ENCODE results near the gene SLC41A1. TPM values are rescaled to one million over a fixed set of nuclear protein-coding genes. Genes with fewer than 3 reads are reported as not detected.

SLC41A1 gene
- total RNA-seq, 2 experiments from 2014 or later, result 23.8 to 26.4 TPM

GRCh38 chr1:205741681-205742080, 71.3 kb downstream of the SLC41A1 start:
- CTCF ChIA-PET, result interaction anchor here (1.0 kb wide), 1 partner anchor 150 kb away, joined by 3 read pairs; no protein-coding TSS in a partner anchor

GRCh38 chr1:205739348-205740160, 73.4 kb downstream of the SLC41A1 start:
- Mint-ChIP-seq H3K27ac (no peak overlapping the region), H3K4me1 (ENCODE audit: low read depth) (peaks cover 56% of the 10 kb centered on the region), H3K36me3 (ENCODE audit: low read depth) (peaks cover 42% of the 10 kb centered on the region), H3K4me3 (no peak overlapping the region), H3K9me3 (no peaks in the 10 kb centered on the region), H3K27me3 (no peaks in the 10 kb centered on the region)
- Histone ChIP-seq H3K9me3 (ENCODE audit: control insufficient read depth in 1 of 2, insufficient read depth in 1 of 2, low read length in 2 of 2) (no peaks in the 10 kb centered on the region), H3K4me3 (ENCODE audit: low read length) (no peak overlapping the region), H3K4me1 (ENCODE audit: insufficient read depth, low read length) (no peaks in the 10 kb centered on the region), H3K27ac (ENCODE audit: low read depth in 1 of 2, low read length in 2 of 2) (no peak overlapping the region), H3K27me3 (ENCODE audit: control insufficient read depth in 1 of 2, insufficient read depth in 2 of 2, low read length in 2 of 2) (no peaks in the 10 kb centered on the region), H3K36me3 (ENCODE audit: insufficient read depth, low read length) (peaks cover 12% of the 10 kb centered on the region)
- CTCF ChIA-PET, result interaction anchor here (0.6 to 1.1 kb wide), 5 partner anchors 13 to 1296 kb away, joined by 3 to 6 read pairs (median 3); no protein-coding TSS in a partner anchor
- POLR2A ChIA-PET, result interaction anchor here (1.1 to 2.0 kb wide), 3 partner anchors 9 to 36 kb away, joined by 4 to 7 read pairs (median 5); partner anchors contain the start of genes NUCKS1 and RAB29
- intact Hi-C loops (cut with DNase I, micrococcal nuclease), result loop anchor here in 1 of 2 experiments (5.0 kb wide), 1 partner anchor 33 kb away; no protein-coding TSS in a partner anchor
- DNase-seq (no peak), ATAC-seq (ENCODE audit: poor library complexity) (no peak)
- no peak for TF ChIP-seq CTCF (IDR thresholded peaks at IDR 0.05)

More at GRCh38 chr1:205741681-205742080, 71.3 kb downstream of the SLC41A1 start:
- Mint-ChIP-seq H3K36me3 (ENCODE audit: low read depth) (peaks cover 28% of the 10 kb centered on the region), H3K27me3 (no peaks in the 10 kb centered on the region), H3K4me3 (no peak overlapping the region), H3K27ac (peak overlapping the region; percentile 47), H3K4me1 (ENCODE audit: low read depth) (peaks cover 66% of the 10 kb centered on the region), H3K9me3 (no peaks in the 10 kb centered on the region)
- H3K9me3 ChIP-seq (ENCODE audit: control insufficient read depth in 1 of 2, insufficient read depth in 1 of 2, low read length in 2 of 2), result no peaks in the 10 kb centered on the region
- H3K36me3 ChIP-seq (ENCODE audit: insufficient read depth, low read length), result peaks cover 11% of the 10 kb centered on the region
- POLR2A ChIA-PET, result interaction anchor here (0.8 to 1.7 kb wide), 4 partner anchors 18 to 110 kb away, joined by 3 to 5 read pairs (median 3); partner anchors contain the start of gene ELK4
- no peak for ATAC-seq (ENCODE audit: poor library complexity)
- no peaks in the 10 kb centered on the region for H3K27me3 ChIP-seq (ENCODE audit: control insufficient read depth in 1 of 2, insufficient read depth in 2 of 2, low read length in 2 of 2)
- H3K27ac ChIP-seq (ENCODE audit: low read depth in 1 of 2, low read length in 2 of 2), result no peak overlapping the region
- H3K4me1 ChIP-seq (ENCODE audit: insufficient read depth, low read length), result no peaks in the 10 kb centered on the region
- no peak for TF ChIP-seq CTCF (IDR thresholded peaks at IDR 0.05)
- no peak for DNase-seq
- intact Hi-C loops (cut with DNase I, micrococcal nuclease), result no loop called here
- no peak overlapping the region for H3K4me3 ChIP-seq (ENCODE audit: low read length)

Other genes starting within 250 kb of the SLC41A1 start
- gene ELK4, start 181.2 kb downstream of the SLC41A1 start, total RNA-seq, result 100 to 1,000 TPM; 145 to 154 TPM
- under 1 TPM in 1 of 2 experiments, not detected in 1; 0.11 TPM for gene SLC45A3, start 132.7 kb downstream of the SLC41A1 start, total RNA-seq
- gene NUCKS1, start 63.0 kb downstream of the SLC41A1 start, total RNA-seq, result 10 to 100 TPM; 80.6 to 84.7 TPM
- gene RAB29, start 37.7 kb downstream of the SLC41A1 start, total RNA-seq, result 10 to 100 TPM; 11.7 to 11.8 TPM
- 1 to 10 TPM; 1.2 to 1.4 TPM for gene PM20D1, start 36.9 kb upstream of the SLC41A1 start, total RNA-seq
- not detected for gene SLC26A9, start 130.3 kb upstream of the SLC41A1 start, total RNA-seq
- gene RAB7B, start 190.2 kb upstream of the SLC41A1 start, total RNA-seq, result under 1 TPM in 1 of 2 experiments, not detected in 1; 0.08 TPM
- gene CTSE, start 210.7 kb upstream of the SLC41A1 start, total RNA-seq, result not detected
- gene RHEX, start 240.0 kb upstream of the SLC41A1 start, total RNA-seq, result not detected